Measurements from ENCODE around the gene BRINP3. TPM values are rescaled to one million over a fixed set of nuclear protein-coding genes. Genes with fewer than 3 reads are reported as not detected.
"Not testable (repeated sequence)": the region's sequence is repeated elsewhere in the genome, so short reads cannot be mapped to it uniquely, and the experiment has no call there.

BRINP3 gene
- polyA plus RNA-seq (2011; rRNA removed), result 0.09 and 0.14 TPM in 2 replicates
- polyA minus RNA-seq (2011; rRNA and poly(A)+ RNA removed), result 0.09 TPM in 1 of 2 replicates, not detected in the other

- no peak within 1 kb of the TSS for H3K27ac ChIP-seq (ENCODE audit: low read depth, low read length)
- POLR2A ChIA-PET, result no interaction called here
These were observed at the start of gene BRINP3 for GRCh38 chr1:190477762-190478148. BRINP3 (minus strand) TSS chr1:190477864.

DNA sequence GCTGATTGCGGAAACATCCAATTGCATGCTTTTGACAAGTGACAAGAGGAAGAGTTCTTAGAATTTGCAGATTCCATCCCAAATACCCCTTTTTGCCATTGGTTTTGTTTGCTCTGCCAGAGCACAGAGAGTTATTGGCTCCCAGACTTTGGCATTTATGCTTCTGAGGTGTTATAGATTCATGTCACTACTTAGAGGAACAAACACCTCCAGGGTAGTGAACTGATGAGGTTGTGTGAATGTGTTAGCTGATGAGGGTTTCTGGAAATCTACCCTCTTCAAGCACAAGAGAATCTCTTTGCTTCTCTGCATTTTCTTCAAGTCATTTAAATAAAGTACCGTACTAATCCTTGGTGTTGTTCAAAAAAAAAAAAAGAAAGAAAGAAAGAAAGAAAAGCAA, 33.9 kb upstream of the BRINP3 start:
- no peaks in the 10 kb centered on the region for H3K9me3 ChIP-seq (ENCODE audit: control insufficient read depth, insufficient read depth, low read length)
- no peak overlapping the region for H3K4me3 ChIP-seq (ENCODE audit: low read depth, low read length)
- POLR2A ChIA-PET, result no interaction called here
- TF ChIP-seq CTCF (IDR thresholded peaks at IDR 0.05; ENCODE audit: low read depth, low read length), result no peak
- no peaks in the 10 kb centered on the region for H3K27me3 ChIP-seq (ENCODE audit: control insufficient read depth, insufficient read depth, low read length)
- H3K27ac ChIP-seq (ENCODE audit: low read depth, low read length), result no peak overlapping the region
- no peak for DNase-seq (ENCODE audit: low read depth, low spot score)
- CTCF ChIA-PET, result no interaction called here

More at GRCh38 chr1:190477762-190478148, at the start of gene BRINP3:
- Histone ChIP-seq H3K9me3 (ENCODE audit: control insufficient read depth, insufficient read depth, low read length) (no peaks in the 10 kb centered on the region), H3K4me3 (ENCODE audit: low read depth, low read length) (peak within 1 kb of the TSS; percentile 69), H3K27me3 (ENCODE audit: control insufficient read depth, insufficient read depth, low read length) (no peaks in the 10 kb centered on the region)
- CTCF ChIA-PET, result interaction anchor here (0.9 kb wide), 1 partner anchor 976 kb away, joined by 3 read pairs; no protein-coding TSS in a partner anchor
- no peak for TF ChIP-seq CTCF (IDR thresholded peaks at IDR 0.05; ENCODE audit: low read depth, low read length)
- no peak for DNase-seq (ENCODE audit: low read depth, low spot score)

GRCh38 chr1:190507357-190507756, 29.7 kb upstream of the BRINP3 start:
- H3K4me3 ChIP-seq (ENCODE audit: low read depth, low read length), result no peak overlapping the region
- no peak for TF ChIP-seq CTCF (IDR thresholded peaks at IDR 0.05; ENCODE audit: low read depth, low read length)
- no peaks in the 10 kb centered on the region for H3K27me3 ChIP-seq (ENCODE audit: control insufficient read depth, insufficient read depth, low read length)
- POLR2A ChIA-PET, result no interaction called here
- H3K27ac ChIP-seq (ENCODE audit: low read depth, low read length), result no peak overlapping the region
- no peak for DNase-seq (ENCODE audit: low read depth, low spot score)
- CTCF ChIA-PET, result no interaction called here
- no peaks in the 10 kb centered on the region for H3K9me3 ChIP-seq (ENCODE audit: control insufficient read depth, insufficient read depth, low read length)

DNA sequence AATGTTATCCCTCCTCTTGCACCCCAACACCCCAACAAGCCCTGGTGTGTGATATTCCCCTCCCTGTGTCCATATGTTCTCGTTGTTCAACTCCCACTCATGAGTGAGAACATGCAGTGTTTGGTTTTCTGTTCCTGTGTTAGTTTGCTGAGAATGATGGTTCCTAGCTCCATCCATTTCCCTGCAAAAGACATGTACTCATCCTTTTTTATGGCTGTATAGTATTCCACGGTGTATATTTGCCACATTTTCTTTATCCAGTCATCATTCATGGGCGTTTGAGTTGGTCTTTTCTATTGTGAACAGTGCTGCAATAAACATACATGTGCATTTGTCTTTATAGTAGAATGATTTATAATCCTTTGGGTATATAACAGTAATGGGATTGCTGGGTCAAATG, 26.9 kb upstream of the BRINP3 start:
- POLR2A ChIA-PET; CTCF ChIA-PET; H3K27me3 ChIP-seq (ENCODE audit: control insufficient read depth, insufficient read depth, low read length); H3K9me3 ChIP-seq (ENCODE audit: control insufficient read depth, insufficient read depth, low read length); H3K4me3 ChIP-seq (ENCODE audit: low read depth, low read length); DNase-seq (ENCODE audit: low read depth, low spot score); H3K27ac ChIP-seq (ENCODE audit: low read depth, low read length): not testable (repeated sequence)

DNA sequence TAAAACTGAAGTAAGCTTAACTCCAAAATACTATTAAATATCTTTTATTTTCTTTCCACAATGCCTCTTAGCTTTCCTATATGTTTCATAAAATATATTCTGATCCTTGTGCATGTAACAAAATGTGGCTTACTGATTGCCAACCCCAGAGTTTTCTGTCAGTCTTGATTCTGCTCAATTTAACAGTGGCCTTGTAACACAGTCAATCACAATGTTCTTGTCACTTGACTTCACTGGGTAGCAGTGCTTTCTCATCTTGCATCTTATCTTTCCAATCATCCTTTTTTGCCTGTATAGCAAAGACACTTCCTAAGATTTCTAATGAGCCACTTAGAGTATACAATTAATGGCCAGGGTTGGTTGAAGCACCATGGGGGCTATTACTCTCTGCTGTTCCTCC, 19.9 kb upstream of the BRINP3 start:
- no peak for TF ChIP-seq CTCF (IDR thresholded peaks at IDR 0.05; ENCODE audit: low read depth, low read length)
- no peak overlapping the region for H3K4me3 ChIP-seq (ENCODE audit: low read depth, low read length)
- H3K9me3 ChIP-seq (ENCODE audit: control insufficient read depth, insufficient read depth, low read length), result no peaks in the 10 kb centered on the region
- H3K27me3 ChIP-seq (ENCODE audit: control insufficient read depth, insufficient read depth, low read length), result no peaks in the 10 kb centered on the region
- DNase-seq (ENCODE audit: low read depth, low spot score), result no peak
- POLR2A ChIA-PET, result no interaction called here
- H3K27ac ChIP-seq (ENCODE audit: low read depth, low read length), result no peak overlapping the region
- CTCF ChIA-PET, result no interaction called here

DNA sequence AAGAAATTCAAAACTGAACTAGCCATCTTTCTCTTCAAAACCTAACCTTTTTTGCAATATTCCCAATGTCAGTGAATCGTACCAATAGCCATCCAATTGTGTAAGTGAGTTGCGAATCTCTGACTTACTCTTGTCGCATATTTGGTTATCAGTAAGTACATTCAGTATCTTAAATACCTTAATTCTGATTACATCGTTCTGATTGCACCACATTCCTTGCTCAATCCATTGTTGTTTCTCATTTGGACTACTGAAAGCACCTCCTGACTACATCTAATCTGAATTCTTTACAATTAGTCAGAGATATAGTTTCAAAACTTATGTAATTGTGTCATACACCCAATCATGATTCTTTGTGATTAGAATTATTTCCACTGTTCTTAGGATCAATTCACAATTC, 16.8 kb upstream of the BRINP3 start:
- DNase-seq (ENCODE audit: low read depth, low spot score), result no peak
- no peak overlapping the region for H3K27ac ChIP-seq (ENCODE audit: low read depth, low read length)
- CTCF ChIA-PET, result interaction anchor here (0.6 to 0.7 kb wide), 2 partner anchors 136 to 1723 kb away, joined by 3 to 8 read pairs; no protein-coding TSS in a partner anchor
- no peaks in the 10 kb centered on the region for H3K27me3 ChIP-seq (ENCODE audit: control insufficient read depth, insufficient read depth, low read length)
- H3K9me3 ChIP-seq (ENCODE audit: control insufficient read depth, insufficient read depth, low read length), result no peaks in the 10 kb centered on the region
- POLR2A ChIA-PET, result no interaction called here
- TF ChIP-seq CTCF (IDR thresholded peaks at IDR 0.05; ENCODE audit: low read depth, low read length), result no peak
- no peak overlapping the region for H3K4me3 ChIP-seq (ENCODE audit: low read depth, low read length)

All from AG04450 (cell line).